HG03442 (cell line): ENCODE measurements around the gene TIFAB.
"Not testable (repeated sequence)": the region's sequence is repeated elsewhere in the genome, so short reads cannot be mapped to it uniquely, and the experiment has no call there.

ENCODE experiments used
- ATAC-seq: cut with Tn5 transposase; IDR thresholded peaks from one replicate; pipeline ENCODE4 v1.9.1; 2021; ENCODE audit warnings: mild to moderate bottlenecking, moderate library complexity; ENCODE audit not compliant: unreplicated experiment

The TIFAB gene

GRCh38 chr5:135452321-135453030 is at the start of gene TIFAB:
TIFAB (minus strand) TSS chr5:135452351; CDS start chr5:135449939, 2,412 bp downstream.
- no peak for ATAC-seq

- ATAC-seq: no peak
Measured at GRCh38 chr5:135498637-135498995, 46.5 kb upstream of the TIFAB start.

- ATAC-seq: no peak
Measured at GRCh38 chr5:135497971-135498636, 46.0 kb upstream of the TIFAB start.

GRCh38 chr5:135495531-135495930 is 43.4 kb upstream of the TIFAB start:
- ATAC-seq: not testable (repeated sequence)

GRCh38 chr5:135494196-135494595 is 42.0 kb upstream of the TIFAB start:
- no peak for ATAC-seq

- no peak for ATAC-seq
Measured at GRCh38 chr5:135493406-135494180, 41.4 kb upstream of the TIFAB start.

GRCh38 chr5:135492319-135492626 is 40.1 kb upstream of the TIFAB start:
- no peak for ATAC-seq

- ATAC-seq: no peak
Measured at GRCh38 chr5:135491552-135492318, 39.6 kb upstream of the TIFAB start.

GRCh38 chr5:135491038-135491551 is 38.9 kb upstream of the TIFAB start:
- no peak for ATAC-seq

GRCh38 chr5:135490245-135491037 is 38.3 kb upstream of the TIFAB start:
- no peak for ATAC-seq

- ATAC-seq: no peak
Measured at GRCh38 chr5:135489466-135490244, 37.5 kb upstream of the TIFAB start.

- ATAC-seq: no peak
Measured at GRCh38 chr5:135488727-135489465, 36.7 kb upstream of the TIFAB start.

- ATAC-seq: no peak
Measured at GRCh38 chr5:135487839-135488514, 35.8 kb upstream of the TIFAB start.

GRCh38 chr5:135487037-135487395 is 34.9 kb upstream of the TIFAB start:
- ATAC-seq: no peak

GRCh38 chr5:135486131-135487036 is 34.2 kb upstream of the TIFAB start:
- no peak for ATAC-seq

GRCh38 chr5:135484674-135485086 is 32.5 kb upstream of the TIFAB start:
- no peak for ATAC-seq

GRCh38 chr5:135483254-135483653 is 31.1 kb upstream of the TIFAB start:
- no peak for ATAC-seq
